GM18519 (cell line): ENCODE measurements around the gene ITGB1BP1.

Experiments used
- ATAC-seq: cut with Tn5 transposase; IDR thresholded peaks from one replicate; pipeline ENCODE4 v1.9.1; 2021; ENCODE audit warnings: mild to moderate bottlenecking, moderate library complexity; ENCODE audit not compliant: unreplicated experiment, low FRiP score

ITGB1BP1 gene, protein sequence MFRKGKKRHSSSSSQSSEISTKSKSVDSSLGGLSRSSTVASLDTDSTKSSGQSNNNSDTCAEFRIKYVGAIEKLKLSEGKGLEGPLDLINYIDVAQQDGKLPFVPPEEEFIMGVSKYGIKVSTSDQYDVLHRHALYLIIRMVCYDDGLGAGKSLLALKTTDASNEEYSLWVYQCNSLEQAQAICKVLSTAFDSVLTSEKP

DNA sequence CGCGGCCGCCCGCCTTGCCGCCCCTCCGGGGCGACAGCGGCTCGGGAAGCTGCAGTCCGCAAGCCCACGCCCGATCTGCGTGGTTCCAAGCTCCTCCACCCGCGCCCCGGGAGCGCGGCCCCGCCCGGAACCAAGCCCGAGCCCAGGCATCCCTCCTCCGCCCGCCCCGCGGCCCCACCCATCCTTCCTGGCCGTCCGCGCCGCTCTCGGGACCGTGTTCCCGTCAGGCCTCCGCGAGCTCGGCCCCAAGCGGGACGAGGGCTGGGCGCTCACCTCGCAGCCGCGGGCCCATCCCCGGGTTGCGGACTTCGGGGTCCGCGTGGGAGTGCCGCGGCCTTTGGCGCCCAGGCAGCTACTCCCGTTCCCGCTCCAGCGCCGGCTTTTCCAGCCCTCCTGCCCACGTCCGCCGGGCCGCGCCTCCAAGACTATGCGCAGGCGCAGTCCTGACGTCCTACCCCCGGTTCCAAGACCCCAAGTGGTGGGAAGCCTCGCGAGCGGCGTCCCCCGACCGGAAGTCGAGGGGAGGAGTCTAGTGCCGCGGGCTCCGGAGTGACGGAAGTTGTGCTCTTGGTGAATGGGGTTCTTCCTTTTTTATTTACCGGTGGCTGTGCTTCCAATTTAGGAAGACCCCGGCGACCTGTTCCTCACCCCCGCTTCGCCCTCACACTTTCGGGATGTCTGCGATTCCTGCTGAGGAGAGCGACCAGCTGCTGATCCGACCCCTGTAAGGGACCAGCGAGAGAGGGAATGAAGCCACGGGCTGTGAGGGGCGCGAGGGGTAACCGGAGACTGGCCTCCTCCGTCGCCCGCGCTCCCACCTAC is at the start of gene ITGB1BP1, which contains the start of gene CPSF3:
TSS of gene ITGB1BP1 (minus strand) at position 429 of the 822 bp plus-strand sequence. CDS start 4,831 bp downstream, outside the sequence.
TSS of gene CPSF3 (plus strand) at position 555 of the 822 bp plus-strand sequence. CDS start at position 675, 120 bp downstream.
- ATAC-seq, result peak; percentile 63

DNA sequence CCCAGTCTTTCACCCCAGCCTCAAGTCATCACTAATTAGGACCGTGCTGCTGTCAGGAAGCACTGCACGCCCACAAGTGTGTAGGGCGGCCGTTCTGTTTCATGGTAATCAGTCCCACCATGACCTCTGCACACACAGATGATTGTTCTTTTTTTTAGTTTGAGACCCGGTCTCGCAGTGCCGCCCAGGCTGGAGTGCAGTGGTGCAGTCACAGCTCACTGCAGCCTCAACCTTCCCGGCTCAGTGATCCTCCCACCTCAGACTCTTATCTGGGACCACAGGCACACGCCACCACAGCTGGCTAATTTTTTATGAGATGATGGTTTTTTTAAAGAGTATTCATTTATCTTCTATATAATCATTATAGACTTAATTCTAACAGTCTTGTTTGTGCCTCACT is 49.2 kb upstream of the ITGB1BP1 start:
- ATAC-seq, result no peak

DNA sequence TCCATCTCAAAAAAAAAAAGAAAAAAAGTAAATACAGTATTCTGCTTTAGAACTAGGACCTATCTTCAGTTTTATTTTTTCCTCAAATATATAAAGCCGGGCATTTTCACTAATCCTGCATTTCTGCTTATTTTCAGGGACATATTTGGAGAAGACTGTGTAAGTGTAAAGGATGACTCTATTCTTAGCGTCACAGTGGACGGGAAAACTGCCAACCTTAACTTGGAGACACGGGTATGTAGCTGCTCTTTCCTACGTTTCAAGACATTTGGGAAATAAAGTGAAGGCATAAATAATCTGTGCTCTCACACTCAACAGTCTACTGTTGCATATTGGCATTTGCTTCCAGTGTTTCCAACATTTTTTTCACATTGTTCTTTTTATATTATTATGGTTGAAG is 47.9 kb upstream of the ITGB1BP1 start:
- ATAC-seq, result no peak

DNA sequence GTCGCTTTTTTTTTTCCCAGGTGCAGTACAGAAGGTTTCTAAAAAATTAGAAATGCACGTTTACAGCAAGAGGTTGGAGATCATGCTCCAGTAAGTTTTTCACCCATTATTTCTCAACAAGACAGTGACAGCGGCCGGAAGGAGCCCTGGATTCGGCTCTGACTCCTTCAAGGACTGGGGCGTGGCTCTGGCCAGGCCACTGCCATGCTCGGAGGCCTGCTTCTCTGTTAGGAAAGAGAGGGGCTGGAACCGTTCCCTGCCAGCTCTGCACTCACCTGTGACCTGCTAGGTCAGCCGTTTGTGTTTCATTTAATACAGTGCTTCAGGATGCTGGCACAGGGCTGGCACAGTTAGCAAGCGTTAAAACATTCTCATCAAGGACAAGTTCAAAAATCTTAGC is 44.4 kb upstream of the ITGB1BP1 start:
- ATAC-seq, result no peak

DNA sequence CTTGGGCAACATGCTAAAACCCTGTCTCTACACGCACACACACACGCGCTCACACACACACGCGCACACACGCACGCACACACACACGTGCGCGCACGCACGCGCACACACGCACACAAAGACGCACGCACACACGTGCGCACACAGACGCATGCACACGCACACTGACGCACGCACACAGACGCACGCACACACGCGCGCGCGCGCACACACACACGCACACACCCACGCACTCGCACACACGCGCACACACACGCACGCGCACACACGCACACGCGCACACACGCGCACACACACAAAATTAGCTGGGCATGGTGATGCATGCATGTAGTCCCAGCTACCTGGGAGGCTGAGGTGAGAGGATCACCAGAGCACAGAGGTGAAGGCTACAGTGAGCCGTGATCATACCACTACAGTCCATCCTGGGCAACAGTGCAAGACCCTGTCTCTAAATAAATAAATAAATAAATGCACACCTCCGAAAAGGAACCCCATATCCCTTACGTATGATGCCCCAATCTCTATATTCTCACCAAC is 42.9 kb upstream of the ITGB1BP1 start:
- ATAC-seq, result no peak

DNA sequence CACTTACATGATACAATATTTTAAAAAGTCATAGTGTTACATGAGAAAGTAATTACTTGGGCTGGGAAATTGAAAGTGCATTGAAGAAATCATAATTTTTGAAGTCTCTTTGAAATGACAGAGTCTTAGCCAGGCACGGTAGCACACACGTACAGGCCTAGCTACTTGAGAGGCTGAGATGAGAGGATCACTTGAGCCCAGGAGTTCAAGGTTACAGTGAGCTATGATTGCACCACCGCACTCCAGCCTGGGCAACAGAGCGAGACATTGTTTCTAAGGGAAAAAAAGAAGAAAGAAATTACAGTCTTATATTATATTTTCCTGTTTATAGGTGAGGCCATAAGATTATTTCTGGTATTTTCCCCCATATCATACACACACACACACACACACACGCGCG is 41.8 kb upstream of the ITGB1BP1 start:
- ATAC-seq, result no peak

DNA sequence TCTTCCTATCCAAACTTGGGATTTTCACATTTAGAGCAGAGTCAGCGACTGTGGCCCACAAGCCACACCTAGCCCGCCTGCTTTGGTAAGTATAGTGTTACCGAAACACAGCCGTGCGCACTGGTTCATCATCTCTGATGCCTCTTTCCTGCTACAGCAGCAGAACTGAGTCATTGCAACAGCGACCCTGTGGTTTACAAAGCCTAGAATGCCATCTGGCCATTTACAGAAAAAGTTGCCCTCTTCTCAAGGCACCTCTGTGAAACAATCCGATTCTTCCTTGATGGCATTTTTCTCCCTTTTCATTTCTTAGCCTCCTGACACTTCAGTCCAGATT is 40.3 kb upstream of the ITGB1BP1 start:
- no peak for ATAC-seq

DNA sequence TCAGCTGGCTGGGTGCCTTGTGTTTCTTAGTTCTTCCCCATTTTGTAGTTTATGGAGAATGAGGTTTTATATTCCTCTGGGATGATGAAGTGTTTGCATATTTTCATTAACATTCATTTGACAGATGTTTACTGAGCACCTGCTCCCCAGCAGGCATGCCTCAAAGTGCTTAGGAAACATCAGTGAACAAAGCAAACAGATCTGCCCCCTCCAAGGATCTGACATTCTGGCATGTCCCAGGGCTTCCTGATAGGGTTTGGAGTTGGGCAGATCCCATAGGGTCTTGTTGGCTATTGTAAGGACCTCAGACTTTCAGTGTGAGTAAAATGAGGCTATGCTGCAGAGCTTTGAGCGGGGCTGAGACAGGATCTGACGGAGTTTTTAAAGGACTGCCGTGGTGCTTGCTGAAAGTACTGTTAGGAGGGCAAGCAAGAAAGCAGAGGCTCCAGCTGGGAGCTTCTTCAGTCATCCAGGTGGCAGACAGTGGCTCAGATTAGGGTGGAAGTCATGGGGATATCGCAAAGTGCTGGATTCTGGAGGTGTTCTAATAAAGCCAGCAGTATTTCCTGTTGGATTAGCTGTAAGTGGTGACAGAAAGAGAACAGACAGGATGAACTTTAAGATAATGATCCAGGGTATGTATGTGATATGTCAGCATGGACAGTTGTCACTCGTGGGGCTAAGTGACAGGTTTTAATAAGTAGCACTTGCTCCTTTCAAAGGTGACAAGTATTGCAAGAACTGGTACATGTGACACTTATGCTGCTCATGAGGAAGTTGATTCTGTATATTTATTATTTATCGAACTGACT is 39.8 kb upstream of the ITGB1BP1 start:
- ATAC-seq, result no peak

DNA sequence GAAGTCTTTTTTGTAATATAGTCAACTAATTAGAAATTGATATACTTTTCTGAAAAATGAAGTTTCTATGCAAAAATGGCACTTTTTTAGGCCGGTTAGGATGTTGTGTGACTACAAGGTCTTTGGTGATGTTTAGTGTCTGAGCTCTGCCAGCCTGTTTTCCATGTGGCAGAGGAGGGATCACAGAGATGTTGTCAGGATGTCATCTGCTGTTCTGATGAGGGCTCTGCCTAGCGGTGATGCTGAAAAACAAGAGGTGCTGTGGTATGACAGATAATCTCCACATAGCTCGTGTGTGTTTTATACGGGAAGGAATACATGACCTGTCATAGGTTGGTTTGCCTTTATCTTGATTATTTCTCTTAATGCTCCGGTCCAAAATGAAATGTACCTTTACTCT is 39.0 kb upstream of the ITGB1BP1 start:
- ATAC-seq, result no peak

DNA sequence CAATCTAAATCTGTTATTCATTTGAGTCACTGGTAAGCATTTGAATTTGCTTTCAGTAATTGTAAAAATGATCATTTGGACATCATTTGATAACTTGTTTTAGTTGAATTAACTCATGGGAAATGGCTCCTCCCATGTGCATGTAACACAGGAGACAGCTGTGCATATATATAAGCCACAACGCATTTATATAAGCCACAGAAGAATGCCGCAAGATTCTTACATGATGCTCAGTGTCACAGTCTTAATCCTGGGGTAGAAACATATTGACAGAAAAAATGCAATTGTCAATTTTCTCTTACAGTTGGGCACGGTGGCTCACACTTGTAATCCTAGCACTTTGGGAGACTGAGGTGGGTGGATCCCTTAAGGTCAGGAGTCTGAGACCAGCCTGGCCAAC is 37.8 kb upstream of the ITGB1BP1 start:
- ATAC-seq, result no peak

DNA sequence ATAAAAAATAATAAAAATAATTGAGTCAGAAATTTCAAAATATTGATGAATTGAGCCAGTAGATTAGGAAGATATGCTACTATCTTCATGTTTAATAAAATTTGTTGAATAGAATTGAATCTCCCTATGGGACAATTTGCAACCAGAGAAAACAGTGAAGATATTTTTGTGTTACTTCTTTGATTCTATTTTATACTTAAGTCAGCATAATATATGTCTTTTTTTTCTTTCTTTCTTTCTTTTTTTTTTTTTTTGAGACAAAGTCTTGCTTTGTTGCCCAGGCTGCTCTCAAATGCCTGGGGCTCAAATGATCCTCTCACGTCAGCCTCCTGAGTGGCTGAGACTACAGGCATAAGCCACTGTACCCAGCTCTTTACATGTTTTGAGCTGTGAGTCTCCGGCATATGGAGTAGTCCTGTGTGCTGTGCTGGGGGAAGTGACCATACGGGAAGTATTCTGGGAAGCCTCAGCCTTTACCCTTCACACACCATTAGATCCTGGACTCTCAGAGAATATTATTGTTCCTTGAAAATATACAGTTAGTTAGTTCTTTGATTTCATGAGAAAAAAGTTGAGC is 37.2 kb upstream of the ITGB1BP1 start:
- no peak for ATAC-seq

DNA sequence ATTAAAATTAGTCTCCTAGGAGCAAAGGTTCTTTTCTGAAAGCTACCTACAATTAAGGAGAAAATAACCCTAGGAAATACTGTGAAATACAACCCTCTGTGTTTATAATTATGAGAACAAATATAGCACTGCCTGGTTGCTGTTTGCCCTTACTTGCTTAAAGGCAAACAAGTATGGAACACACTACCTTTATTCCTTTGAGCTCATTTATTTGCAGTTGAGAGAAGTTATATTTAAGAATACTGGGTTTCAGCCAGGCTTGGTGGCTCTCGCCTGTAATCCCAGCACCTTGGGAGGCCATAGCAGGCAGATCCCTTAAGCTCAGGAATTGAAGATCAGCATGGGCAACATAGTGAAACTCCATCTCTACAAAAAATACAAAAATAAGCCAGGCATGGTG is 27.9 kb upstream of the ITGB1BP1 start:
- no peak for ATAC-seq

DNA sequence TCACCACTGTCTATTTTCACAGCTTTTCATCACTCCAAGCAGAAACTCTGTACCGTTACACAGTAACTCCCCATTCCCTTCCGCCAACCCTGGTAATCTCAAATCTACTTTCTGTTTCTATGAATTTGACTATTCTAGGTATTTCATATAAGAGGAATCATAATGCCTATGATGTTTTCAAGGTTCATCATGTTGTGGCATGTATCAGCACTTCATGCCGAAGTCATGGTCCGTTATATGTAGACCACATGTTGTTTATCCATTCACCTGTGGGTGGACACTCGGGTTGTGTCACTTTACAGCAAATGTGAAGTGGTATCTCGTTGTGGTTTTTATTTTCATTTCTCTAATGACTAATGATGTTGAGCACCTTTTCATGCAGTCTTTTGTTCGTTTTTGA is 21.8 kb upstream of the ITGB1BP1 start:
- no peak for ATAC-seq

DNA sequence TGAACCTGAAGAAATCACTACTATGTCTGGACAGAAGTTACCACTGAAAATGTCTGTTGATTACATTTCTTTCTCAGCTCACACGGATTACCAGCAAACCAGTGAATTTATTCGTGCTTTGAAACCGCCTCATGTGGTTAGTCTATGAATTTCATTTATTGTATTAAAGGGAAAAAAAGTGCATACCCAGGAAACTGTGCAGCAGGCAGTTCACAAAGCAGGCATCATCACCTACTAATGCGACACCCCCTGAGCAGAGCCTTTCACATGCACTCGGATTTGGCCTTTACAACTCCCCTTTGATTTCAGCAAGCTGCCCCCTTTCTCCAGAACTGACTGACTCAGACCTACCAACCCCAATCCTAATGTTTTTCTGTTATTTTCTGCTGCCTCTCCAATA is 20.2 kb upstream of the ITGB1BP1 start:
- no peak for ATAC-seq

DNA sequence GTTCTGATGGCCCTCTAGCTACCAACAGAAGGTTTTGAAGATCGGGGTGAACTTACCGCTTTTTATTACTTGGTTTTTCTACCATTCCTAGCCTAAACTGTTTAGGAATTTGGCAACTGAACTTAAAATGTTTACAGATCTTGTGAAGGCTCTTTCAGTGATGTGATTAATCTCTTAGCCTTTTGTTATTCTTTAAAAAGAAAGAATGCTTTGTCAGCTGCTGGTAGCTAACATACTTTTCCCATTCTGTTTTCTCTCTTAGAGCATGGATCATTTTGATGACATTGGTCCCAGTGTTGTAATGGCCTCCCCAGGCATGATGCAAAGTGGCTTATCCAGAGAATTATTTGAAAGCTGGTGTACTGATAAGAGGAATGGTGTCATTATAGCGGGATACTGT is 18.2 kb upstream of the ITGB1BP1 start:
- ATAC-seq, result no peak

DNA sequence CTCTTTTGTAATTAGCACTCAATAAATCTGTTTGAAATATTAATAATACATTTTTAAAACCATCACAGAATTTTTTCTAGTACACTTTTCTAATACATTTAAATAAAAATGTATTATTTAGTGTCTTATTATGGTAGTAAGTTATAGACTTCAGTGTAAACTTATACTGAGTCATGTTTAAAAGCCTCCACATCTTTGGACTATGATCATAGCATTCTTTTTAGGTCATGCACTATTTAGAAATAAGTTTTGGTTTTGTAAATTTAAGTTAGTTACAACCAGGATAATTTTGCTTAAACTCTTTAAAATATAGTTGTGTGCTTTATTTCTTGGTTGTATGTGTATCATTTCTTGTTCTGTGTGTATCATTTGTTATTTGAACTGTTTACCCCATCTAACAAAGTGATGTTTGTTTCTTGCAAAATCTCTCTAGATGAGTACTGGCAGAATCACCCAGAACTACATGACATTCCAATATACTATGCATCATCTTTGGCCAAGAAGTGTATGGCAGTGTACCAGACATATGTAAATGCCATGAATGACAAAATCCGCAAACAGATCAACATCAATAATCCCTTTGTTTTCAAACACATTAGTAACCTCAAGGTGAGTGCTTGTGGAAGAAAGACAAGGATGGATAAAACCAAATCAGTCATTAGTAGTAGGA is 16.9 kb upstream of the ITGB1BP1 start:
- ATAC-seq, result no peak

DNA sequence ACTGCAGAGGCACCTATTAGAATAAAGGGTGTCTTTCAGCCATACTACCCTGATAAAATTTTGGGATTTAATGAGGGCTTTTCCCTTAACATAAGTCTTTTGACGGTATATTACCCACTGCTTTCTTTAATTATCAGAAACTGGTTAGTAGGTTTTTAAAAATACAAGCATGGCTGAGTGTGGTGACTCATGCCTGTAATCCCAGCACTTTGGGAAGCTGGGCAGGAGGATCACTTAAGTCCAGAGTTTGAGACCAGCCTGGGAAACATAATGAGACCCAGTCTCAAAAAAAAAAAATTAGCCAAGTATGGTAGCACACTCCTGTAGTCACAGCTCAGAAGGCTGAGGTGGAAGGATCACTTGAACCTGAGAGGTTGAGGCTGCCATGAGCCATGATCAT is 16.2 kb upstream of the ITGB1BP1 start:
- no peak for ATAC-seq

DNA sequence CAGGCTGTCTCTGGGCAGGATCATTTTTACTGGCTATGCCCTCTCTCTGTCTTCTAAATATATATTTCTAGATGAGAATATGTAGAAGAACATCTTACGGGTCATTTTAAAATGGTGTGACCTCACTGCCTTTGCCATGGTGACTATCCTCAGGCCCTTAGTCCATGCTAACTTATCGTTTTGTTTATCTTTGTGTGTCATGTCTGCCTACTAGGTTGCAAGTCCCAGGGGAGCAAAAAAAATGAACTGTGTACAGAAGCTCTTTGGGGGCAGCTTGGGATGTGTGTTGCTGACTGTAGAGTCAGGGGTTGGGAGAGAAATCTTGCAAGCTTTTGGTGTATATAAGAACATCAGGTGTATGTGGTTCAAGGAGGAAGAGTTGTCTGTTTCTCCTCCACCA is 11.2 kb upstream of the ITGB1BP1 start:
- ATAC-seq, result no peak

DNA sequence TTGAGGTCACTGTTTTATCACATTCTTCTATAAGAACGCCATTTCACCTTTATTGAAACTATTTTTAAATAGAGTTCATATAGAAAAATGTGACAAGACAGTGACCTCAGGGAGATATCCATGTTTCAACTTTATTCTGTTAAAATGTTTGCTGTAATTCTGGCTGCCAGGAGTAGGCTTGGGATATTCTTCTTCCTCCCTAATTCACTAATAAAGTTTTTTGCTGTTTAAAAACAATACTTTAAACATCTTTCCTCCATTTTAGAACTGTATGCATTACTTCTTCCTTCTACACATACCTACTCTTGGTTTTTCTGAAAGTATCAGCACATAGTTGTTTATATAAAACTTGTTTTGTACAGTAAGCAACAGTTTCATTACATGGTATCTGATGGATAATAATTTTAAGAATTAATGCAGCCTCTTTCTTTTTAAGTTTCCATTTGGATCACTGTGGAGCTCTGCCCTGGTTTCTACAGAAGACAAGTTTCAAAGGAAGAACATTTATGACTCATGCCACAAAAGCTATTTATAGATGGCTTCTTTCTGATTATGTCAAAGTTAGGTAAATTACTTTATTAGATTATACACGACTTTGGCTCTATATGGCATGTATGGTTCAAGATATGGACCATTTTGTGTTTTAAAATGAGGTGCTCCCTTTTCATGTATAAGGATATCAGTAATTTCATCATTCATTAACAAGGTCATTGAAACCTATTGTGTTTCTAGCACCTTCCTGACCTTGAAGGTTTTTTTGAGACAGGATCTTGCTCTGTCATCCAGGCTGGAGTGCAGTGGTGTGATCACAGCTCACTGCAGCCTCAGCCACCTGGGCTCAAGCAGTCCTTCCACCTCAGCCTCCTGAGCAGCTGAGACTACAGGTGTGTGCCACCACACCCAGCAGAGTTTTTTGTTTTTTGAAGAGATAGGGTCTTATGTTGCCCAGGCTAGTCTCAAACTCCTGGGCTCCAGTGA is 7.3 kb upstream of the ITGB1BP1 start:
- no peak for ATAC-seq
